Measurements from ENCODE around the gene LCLAT1.

- no peak for TF ChIP-seq TCF7L2 (IDR thresholded peaks at IDR 0.05; ENCODE audit: borderline replicate concordance, low read depth, low read length)
- TF ChIP-seq ZNF138 (tag by site-specific recombination; IDR thresholded peaks at IDR 0.05; ENCODE audit: borderline replicate concordance), result no peak
- no peak for TF ChIP-seq ZSCAN18 (tag by site-specific recombination; IDR thresholded peaks at IDR 0.05)
- TF ChIP-seq KLF8 (tag by site-specific recombination; IDR thresholded peaks at IDR 0.05), result no peak
- no peak for TF ChIP-seq ZNF398 (tag by site-specific recombination; IDR thresholded peaks at IDR 0.05)
- TF ChIP-seq PRDM10 (tag by site-specific recombination; IDR thresholded peaks at IDR 0.05), result no peak
- TF ChIP-seq CTCF (tag by site-specific recombination; IDR thresholded peaks at IDR 0.05), result no peak
- no peak for TF ChIP-seq ZBTB21 (tag by site-specific recombination; IDR thresholded peaks at IDR 0.05)
Observed at GRCh38 chr2:30450025-30450424, 3.0 kb downstream of the LCLAT1 start.

Data from HEK293 (cell line).